Erythroblast (primary cell): Measurements from ENCODE around the gene PRKD1.

Experiments used
- GATA1 ChIP-seq: IDR thresholded peaks from 2 replicates; pipeline ENCODE4 v1.6.1; 2011; ENCODE audit warnings: low read depth, mild to moderate bottlenecking, control low read depth, low read length, moderate library complexity
- POLR2A ChIP-seq: IDR thresholded peaks from 2 replicates; pipeline ENCODE4 v1.6.1; 2011; ENCODE audit warnings: mild to moderate bottlenecking, low read length

DNA sequence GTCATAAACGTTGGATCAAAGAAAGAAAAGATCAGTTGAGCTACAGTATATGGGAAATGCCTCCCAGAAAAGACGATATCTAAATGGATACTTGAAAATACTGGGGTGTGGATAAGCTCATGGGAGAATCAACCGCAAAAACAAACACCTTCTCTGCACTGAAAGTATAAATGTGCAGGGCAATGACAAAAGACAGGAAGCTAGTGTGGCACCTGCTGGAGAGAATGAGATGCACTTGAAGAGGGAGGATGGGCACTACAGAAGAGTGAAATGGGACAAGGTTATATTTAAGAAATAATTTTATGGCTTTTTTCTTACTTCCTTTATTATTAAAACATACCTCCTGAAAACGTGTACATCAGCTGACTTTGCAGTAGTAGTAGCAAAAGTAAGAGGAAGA lies 153.7 kb downstream of the PRKD1 start:
- no peak for TF ChIP-seq POLR2A
- no peak for TF ChIP-seq GATA1
